SK-N-SH (cell line): ENCODE measurements around the gene CCDC74A.

Experiments
- ELF1 ChIP-seq: IDR thresholded peaks from 2 replicates; pipeline ENCODE4 v1.4.0; 2012
- EP300 ChIP-seq, 2 experiments: IDR thresholded peaks; 2 replicates each; pipeline versions ENCODE4 v1.4.0 to v1.6.1; 2012; ENCODE audit warnings: borderline replicate concordance in 1 of 2, low read depth in 1 of 2, low read length in 1 of 2
- FOXM1 ChIP-seq: IDR thresholded peaks from 2 replicates; pipeline ENCODE4 v1.4.0; 2012; ENCODE audit warnings: low read depth, mild to moderate bottlenecking
- GABPA ChIP-seq: IDR thresholded peaks from 2 replicates; pipeline ENCODE4 v1.4.0; 2012; ENCODE audit warnings: low read depth, mild to moderate bottlenecking
- TAF1 ChIP-seq: IDR thresholded peaks from 2 replicates; pipeline ENCODE4 v1.6.1; 2012; ENCODE audit warnings: low read depth, mild to moderate bottlenecking, low read length, moderate library complexity, borderline replicate concordance
- TF ChIP-seq, protein P1 (sequence below): IDR thresholded peaks from 2 replicates; pipeline ENCODE4 v1.4.0; 2012; ENCODE audit warnings: low read depth
- TF ChIP-seq, protein P2 (sequence below): fragments of 200-600 bp; sonication (generic); IDR thresholded peaks from 2 replicates; pipeline ENCODE4 v1.6.1; 2017; ENCODE audit warnings: antibody characterized with exemption, mild to moderate bottlenecking, moderate library complexity

DNA sequence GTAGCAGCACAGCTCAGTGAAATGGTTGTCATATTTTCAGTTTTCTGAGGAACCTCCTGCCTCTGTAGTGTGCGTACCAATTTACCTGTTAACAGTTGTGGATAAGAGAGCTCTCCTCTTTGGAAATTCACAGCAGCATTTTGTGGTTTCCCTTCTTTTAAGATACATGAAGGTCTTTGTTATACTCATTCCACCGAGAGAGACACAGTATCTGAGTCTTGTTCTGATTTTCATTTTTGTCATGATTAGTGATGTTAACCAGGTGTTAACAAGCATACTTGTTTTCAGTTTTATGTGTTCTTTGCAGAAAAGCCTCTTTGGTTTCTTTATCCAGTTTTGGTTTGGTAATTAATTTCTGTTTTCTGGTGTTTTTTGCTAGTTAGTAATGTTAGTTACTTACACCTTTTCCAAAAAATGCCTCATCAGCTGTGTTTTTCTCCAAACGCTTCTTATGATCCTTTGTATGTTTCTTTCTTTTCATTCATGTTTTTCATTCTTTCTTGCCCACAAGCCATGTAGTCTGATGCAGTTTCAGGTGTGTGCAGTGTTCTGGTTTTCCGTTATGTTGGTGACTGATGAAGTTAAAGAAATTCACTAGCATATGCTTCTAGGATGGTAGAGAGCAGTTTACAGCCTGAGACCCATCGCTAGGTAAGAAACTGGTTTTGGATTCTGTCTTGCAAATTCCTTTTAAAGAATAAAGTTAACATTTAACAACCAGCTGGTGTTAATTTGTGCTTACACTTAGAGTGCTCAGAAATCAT lies 30.1 kb downstream of the CCDC74A start:
- TF ChIP-seq FOXM1 (no peak), TAF1 (no peak), ELF1 (no peak), GABPA (no peak), EP300 (IDR thresholded peaks at IDR 0.05; ENCODE audit: borderline replicate concordance in 1 of 2, low read depth in 1 of 2, low read length in 1 of 2) (no peak)
- TF ChIP-seq, protein P1, sequence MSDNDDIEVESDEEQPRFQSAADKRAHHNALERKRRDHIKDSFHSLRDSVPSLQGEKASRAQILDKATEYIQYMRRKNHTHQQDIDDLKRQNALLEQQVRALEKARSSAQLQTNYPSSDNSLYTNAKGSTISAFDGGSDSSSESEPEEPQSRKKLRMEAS: no peak
- TF ChIP-seq, protein P2, sequence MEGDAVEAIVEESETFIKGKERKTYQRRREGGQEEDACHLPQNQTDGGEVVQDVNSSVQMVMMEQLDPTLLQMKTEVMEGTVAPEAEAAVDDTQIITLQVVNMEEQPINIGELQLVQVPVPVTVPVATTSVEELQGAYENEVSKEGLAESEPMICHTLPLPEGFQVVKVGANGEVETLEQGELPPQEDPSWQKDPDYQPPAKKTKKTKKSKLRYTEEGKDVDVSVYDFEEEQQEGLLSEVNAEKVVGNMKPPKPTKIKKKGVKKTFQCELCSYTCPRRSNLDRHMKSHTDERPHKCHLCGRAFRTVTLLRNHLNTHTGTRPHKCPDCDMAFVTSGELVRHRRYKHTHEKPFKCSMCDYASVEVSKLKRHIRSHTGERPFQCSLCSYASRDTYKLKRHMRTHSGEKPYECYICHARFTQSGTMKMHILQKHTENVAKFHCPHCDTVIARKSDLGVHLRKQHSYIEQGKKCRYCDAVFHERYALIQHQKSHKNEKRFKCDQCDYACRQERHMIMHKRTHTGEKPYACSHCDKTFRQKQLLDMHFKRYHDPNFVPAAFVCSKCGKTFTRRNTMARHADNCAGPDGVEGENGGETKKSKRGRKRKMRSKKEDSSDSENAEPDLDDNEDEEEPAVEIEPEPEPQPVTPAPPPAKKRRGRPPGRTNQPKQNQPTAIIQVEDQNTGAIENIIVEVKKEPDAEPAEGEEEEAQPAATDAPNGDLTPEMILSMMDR: no peak
